HG02981 (cell line): Measurements from ENCODE around the gene AHNAK2.

Experiments
- ATAC-seq: cut with Tn5 transposase; IDR thresholded peaks from one replicate; pipeline ENCODE4 v1.9.1; 2021; ENCODE audit warnings: mild to moderate bottlenecking, moderate library complexity; ENCODE audit not compliant: unreplicated experiment

Gene AHNAK2

DNA sequence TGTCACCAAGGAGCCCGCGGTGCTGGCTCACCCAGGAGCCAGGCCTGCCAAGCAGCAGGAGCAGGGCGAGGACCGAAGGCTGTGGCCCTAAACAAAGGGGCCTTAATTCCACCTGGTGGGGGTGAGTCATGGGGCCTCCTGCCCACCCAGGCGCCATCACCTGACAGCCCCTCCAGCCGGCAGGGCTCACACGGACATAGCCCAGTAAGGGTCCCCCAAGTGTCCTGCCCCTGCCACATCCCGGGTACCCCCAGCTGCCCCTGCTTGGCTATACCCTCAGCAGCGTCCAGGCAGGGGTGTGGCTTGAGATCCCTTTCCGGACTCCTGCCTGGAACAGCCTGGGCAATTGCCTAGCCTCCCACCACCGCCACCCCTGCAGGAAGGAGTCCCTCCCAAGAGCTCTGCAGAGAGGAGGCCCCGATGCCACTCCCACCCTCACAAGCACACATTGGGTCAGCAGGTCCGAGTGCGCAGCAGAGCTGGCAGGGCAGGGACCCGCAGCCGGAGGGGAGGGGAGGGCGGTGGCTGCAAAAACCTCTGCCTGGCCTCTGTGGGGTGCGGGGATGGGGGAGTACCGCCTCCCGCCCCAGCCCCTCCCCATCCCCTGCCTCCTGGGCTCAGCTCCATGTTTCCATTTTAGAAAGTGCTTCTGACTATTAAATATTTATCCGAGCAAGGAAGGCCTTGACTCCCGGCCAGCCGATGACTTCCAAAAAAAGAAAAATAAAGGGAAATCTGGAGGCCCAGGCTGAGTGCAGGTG, 4.6 kb downstream of the AHNAK2 start:
- ATAC-seq: no peak

DNA sequence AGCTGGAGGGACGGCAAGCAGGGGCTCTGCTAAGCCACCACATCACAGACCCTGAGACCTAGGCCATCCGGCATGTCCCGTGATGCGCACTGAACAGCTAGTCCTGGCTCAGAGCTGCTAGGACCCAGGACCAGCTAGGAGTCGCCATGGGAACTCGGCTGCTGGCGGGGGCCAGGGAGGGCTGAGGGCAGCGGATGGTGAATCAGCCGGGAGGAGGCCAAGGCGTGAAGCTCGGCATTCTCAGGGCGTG, 5.1 kb downstream of the AHNAK2 start:
- ATAC-seq: no peak

DNA sequence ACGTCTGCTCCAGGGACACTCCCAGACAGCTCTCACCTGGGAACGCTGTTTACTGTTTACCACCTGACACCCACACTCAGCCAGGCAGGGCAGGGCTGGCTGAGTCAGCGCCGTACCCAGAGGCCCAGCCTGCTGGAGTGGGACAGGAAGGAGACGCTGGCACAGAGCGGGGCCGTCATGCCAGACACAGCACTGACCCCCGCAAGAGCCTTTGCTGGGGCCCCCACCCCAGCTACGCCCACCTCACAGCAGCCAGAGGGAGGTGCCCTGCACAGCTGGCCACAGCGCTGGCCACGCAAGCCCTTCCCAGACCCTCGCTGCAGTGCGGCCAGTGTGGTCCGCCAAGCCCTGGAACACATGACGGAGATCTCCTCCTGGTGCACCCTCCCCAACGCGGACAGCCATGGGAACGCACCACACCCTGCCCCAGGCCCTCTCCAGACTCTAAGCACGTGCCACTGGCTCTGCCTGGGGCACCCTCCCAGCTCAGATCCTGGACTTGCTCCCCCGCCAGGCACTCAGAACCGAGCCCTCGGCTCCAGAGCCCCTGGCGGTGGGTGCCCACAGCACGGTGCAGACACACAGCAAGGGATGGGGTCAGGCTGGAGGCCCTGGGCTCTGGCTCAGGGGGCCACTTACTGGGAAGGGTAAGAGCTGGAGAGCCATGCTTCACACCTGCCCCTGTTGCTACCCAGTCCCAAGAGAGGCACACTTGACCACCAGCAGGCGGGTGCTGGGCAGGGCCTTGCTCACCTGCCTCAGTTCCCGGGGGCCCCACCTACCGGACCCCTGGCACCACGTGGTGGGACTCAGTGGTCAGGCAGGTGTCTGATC, 5.7 kb downstream of the AHNAK2 start:
- ATAC-seq: no peak

DNA sequence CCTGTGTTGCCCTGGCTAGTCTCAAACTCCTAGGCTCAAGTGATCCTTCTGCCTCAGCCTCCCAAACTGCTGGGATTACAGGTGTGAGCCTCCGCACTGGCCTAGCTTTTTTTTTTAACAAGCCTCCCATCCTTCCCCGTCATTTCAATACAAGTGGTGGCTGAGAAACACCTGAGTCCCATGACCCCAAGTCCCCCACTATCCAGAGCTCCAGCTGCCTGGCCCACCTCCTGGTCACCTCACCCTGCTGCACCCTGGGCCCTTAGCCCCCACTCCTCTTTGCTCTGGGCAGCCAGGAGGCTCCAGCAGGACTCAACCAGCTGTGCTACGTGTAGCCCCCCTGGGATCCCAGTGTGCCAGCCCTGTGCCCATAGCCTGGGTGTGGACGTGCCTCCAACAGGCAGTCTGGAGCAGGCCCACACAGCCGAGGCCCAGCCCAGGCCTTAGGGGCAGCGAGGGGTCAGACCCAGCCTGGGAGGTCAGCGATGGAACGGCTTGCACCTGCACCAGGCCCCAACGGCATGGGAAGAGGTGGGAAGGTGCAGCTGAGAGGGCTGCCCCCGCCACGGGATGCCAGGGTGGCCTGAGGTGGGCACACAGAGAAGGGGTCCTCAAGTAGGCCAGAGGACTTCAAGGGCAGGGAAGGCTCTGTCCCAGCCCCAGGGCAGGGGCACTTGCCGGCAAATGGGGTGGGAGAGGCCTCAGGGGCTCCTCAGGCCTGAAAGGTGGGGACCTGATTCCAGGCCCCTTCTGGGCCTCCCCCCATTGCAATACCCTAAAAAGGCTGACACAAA, 6.5 kb downstream of the AHNAK2 start:
- ATAC-seq: no peak

DNA sequence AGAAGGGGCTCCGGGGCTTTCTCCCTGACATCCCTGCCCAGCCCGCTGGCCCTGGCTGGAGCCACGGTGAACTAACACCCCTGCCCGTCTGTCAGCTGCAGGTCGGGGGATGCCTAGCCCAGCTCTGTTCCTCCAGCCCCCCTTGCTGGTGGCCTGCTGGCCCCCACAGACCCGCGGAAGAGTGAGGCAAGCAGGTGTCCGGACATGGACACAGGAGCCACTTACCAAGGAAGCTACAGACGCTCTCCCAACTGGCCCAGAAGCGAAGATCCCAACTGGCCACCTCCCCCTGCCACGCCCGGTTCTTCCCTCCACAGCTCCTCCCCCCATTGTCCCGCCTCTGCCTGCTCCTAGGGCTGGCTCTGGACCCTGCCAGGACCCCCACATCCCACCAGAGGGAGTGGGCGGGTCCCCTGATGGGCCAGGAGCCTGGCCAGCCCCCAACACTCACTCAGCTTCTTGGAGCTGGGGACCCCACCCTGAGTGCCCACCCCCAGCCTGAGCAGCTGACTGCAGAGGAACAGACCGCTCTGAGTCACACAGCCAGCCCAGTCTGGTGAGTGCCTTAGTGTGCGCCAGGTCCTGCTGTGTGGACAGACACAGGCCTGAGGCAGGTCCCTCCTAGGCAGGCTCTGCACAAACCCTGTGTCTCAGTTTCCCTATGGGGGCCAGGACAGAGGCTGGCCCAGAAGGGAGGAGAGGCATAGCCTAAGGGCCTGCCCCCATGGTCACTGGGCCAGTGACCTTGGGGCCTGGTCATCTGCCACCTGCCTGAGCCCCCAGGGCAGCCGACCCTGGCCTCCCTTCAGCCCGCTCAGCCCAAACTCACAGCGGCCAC, 7.7 kb downstream of the AHNAK2 start:
- ATAC-seq: no peak

DNA sequence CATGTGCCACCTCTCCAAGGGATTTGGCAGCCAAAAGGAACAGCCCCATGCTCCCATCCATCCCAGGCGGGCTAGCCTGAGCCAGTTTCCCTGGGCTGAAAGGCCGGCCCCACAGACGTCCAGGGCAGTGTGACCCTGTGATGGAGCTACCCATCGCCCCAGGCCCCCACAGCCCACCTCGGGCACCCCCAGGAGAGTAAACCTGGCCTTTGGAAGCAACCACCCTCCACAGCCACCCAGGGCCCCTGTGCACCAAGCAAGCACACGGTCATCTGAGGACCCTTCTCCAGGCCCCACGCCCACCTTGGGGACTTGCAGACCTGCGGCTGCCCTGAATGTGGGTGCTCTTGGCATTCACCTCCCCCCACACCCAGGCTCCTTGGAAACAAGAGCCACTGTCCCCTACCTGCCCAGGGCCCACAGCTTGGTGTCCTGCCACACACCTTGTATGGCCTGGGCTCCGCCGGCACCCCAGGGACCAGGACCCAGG, 8.4 kb downstream of the AHNAK2 start:
- no peak for ATAC-seq

DNA sequence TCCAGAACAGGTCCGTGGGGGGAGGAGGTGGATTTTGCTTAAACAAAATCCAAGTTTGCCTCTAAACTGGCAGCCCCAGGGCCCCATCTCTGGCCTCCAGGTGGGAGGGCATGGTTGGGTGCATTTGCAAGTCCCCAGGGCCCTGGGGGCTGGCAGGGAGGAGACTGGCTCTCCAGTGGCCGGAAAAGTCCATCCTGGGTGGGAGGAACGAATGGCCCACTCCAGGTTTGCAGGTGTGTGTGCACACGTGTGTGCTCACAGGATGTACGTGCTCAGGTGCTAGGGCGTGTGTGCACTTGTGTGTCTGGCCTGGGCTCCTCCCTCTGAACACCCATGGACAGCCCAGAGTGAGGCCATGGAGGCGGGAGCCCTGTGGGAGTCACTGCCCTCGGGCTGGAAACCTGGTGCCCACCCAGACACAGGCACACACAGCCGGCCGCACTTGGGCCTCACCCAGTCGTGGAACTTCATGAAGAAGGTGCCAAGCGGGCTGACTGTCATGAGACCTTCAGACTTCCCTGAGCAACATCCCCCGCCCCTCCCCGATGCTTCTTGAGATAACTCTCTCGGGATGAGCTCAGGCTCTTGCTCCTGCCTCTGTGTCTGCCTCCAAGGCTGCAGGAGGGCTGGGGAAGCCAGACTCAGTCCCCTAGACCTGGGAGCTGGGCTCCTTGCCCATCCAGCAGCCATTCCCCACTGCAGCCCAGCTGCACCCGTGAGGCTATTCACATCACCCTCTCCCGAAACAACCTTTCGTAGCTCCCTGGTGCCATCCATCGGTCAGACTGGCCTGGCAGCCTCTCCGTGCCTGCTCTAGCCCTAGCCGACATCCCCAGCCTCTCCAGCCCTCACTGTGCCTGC, 9.4 kb downstream of the AHNAK2 start:
- no peak for ATAC-seq

DNA sequence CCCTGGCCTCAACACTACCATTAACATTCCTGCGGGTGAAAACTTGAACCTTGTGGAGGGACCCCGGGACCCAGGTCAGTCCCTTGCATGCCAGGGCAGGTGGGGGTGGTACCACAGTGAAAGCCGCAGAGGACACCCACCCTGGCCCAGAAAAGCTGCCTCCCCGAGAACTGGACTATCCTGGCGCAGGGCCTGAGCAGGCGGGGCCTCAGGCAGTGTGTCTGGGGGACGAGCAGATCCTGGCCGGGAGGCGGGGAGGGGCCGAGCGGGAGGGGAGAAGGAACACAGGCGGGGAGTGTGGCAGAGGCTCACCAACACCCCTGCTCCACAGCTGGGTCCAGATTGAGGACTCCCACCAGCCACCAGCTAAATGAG, 10.0 kb downstream of the AHNAK2 start:
- ATAC-seq: no peak

DNA sequence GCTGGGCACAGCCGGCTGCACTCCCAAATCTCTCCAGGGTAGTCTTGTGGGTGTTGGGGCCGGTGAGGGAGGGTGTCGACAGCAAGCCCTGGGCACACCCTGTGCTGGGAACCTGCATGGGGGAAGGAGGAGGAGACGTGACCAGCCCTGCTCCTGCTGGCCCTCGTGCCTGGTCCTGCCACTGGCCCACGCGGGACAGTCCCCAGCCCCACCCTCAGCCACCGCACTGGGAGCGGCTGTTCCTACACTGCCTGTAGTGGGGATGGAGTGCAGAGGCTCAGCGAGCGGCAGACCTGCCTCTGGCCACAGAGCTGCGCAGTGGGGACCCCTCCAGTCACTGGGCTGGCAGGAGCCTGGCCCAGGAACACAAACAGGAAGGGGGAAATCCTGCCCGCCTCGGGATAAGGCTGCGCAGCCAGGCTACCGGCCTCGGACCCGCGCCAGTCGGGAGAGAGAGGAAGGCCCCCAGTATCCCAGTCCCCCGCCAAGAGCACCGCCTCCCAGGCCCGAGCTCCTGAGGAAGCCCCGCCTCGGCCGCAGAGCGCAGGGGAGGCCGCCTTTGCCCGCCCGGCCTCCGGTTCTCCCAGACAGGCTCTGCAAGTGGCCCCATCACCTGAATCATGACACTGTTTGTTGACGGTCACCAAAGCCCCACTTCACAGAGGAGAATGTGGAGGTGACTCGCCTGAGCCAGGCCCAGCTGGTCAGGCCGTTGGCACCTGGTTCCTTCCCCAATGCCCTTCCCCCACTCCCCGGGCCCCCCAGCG, 10.6 kb downstream of the AHNAK2 start:
- ATAC-seq: no peak

DNA sequence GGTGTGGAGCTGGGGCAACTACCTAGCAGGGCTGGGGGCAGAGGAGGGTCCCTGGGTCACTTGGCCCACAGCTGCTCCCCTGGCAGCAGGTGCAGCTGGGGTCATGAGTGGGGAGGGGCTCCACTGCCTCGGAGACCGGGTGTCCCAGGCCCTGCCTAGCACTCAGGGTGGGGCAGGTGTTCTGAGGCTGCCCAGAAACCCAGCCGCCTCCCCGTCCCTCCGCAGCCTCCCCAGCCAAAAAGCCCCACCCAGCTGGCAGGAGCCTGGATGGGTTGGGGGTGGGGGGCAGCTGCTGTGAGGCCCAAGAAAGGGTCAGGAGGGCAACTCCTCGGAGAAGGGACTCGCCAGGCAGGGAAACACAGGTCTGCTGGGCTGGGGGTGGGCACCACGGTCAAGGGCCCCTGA, 11.2 kb downstream of the AHNAK2 start:
- no peak for ATAC-seq

DNA sequence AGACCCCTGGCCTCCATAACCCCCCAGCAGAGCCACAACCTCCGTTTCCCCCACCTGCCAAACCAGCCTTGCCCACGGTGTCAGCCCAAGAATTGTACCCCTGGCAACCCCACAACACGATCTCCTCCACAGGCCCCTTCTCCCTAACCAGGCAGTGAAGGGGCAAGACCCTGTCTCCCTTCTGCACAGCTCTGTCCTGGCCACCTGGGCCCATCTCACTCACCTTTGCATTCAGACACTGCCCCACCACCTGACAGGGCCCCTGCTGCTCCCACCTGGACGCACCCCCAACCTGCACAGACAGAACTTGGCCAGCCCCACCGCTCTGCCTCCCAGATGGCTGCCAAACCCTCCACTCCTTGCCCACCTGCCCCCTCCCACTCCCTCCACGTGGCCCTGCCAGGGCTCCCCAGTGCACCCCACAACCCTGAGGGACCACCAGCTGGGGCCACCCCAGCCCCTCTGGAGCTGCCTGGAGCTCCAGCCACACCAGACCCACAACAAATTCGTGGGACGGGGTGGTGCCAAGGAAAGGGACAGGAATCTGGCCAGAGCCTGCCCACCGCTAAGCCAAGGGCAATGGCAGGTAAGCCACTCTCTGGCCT, 11.8 kb downstream of the AHNAK2 start:
- ATAC-seq: no peak

DNA sequence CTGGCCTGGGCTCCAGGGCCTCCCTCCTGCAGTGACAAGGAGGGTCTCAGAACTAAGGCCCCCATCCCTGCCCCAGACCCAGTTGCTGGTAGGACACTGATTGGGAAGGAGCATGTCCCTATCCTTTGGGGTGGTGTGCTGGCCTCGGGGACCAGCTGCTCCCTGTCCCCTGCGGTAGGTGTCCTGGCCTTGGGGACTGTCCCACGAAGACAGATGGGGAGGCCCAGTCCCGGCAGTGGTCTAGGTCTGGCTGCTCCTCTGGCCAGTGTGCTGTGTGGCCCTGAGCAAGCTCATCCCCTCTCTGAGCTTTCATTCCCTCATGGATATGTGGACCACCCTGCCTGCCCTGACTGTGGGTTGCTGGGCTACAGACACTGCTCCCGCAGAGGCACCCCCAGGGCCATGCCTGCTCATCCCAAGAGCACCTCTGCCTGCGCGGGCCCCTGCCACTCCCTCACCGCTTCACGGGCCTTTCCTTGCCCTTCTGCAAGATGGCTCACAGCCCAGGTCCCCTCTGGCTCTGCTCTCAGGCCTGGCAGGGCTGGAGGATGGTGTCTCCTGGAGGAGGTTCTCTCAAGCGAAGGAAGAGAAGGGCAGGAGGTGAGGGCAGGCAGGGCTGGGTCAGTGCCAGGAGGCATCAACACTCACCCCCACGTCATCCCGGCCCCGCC, 12.5 kb downstream of the AHNAK2 start:
- no peak for ATAC-seq

DNA sequence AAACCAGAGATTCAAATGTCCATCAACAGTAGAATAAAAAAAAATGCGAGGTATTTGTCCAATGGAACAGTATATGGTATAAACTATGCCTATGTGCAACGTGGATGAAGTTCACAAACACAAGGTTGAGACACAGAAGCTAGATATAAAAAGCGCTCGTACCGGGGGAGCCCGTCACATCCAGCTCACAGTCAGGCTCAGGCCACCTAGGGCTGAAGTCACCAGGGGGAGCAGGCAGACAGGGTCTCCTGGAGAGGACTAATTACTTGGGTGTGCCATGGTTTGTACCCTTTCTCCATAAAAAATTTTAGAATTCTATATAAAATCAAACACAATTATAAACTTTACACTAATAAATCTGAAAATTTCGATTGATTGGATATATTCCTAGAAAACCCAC, 13.6 kb downstream of the AHNAK2 start:
- no peak for ATAC-seq

DNA sequence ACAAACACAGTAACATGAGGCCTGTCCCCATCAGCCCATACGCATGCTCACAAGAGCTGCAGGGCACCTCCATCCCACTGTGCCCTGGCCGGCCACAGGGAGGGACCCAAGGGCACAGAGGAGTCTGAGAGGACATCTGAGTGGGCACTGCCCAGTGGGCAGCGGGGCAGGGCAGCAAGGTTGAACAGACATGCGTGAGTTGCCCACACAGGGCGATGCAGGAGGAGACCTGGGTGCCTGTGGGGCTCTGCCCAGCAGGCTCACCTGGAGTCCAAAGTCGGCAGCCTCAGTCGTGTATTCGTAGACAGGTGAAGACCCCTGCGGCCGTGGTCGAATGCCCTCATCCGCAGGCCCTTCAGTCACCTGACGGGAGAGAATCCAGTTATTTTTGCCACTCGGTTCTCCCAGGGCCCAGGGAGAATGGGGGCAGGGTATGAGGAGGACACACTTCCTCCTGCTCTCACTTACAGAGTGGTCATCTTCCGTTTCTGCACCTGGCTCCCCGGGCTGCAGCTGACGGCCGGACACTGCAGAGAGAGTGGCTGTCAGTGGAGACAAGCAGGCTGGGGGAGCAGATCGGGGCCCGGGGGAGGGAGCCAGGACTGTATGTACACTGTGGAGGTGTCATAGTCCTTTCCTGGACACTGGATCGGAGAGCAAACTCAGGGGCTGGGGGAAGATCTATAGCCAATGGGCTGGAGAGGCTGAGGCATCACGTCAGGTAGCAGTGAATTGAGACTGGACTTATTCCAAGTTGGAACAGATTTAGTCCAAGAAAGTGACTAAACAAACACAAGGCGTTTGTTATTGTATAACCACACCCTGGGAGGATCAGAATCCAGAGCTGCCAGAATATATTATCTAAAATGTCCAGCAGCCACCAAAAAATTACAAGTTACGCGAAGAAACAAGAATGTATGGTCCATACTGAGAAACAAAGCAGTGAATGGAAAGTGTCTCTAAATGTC, 20.7 kb downstream of the AHNAK2 start:
- no peak for ATAC-seq

DNA sequence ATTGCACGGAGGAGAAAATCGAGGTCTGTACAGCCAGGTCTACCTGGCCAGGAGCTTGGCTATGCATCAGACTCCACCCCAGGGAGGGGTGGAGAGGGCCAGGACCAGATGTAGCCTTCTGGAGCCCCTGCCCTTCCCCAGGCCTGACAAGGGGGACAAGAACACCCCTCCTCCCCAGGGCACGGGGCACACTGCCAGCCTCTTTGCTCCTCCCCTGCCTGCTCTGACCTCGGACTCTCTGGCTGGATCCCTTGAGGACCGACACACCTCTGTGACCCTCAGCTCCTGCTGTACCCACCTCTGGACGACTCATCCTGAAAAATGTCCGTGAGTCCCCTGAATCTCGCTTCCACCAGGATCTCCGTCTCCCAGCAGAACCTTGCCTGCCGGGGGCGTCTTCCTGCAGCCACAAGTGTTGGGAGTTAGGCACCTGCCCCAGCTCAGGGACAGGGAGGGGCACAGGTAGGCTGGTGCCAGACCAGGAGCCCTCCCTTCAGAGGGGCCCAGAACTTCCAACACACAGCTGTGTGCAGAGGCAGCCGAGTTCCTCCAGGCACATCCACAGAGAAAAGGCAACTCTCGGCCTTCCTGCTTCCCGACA, 21.8 kb downstream of the AHNAK2 start:
- no peak for ATAC-seq

DNA sequence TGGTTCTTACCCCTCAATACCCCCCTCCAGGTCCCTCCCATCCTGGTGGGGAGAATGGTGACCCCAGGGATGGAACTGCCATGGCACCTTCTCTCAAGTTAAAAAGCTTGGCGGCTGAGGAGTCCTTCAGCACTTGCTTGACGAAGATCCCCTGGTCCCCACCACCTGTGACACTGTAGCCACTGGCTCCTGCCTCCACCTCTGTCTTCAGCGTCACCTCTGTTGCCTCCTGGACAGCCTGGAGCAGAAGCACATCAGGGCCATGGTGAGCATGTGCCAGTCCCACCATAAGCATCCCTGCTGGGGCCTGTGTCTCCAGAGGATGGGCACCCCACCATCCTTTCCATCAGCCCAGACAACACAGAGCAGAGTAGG, 22.8 kb downstream of the AHNAK2 start:
- ATAC-seq: no peak
